VCaP (cell line): ENCODE results near the gene NRXN3.

Experiments
- H3K27ac ChIP-seq: fragments of 450-650 bp; 2 replicates; pipeline ENCODE4 v1.5.1; 2017
- TF ChIP-seq, protein P1 (sequence below): fragments of 450-650 bp; conservative IDR thresholded peaks from 2 replicates; pipeline ENCODE4 v1.5.1; 2017; ENCODE audit warnings: mild to moderate bottlenecking, moderate library complexity

The NRXN3 gene

DNA sequence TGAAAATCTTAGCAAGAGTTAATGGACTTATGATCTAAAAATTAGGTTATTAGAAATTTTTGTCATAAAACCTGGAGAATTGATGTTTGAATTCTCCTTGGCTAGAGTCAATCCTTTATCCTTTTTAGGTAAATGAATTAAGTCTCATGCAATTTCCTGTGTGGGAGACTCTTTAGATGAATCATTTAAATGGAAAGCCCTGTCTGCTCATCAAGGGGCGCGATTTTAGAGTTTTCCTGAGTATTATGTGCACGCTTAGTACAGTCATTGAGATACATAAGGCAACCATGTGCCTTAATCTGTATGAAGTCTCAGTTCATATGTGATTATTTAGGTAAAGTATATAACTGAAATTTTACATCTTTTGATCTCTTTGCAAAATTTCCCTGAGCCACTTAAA lies 974.7 kb downstream of the NRXN3 start:
- H3K27ac ChIP-seq, result no peak overlapping the region
- TF ChIP-seq, protein P1, sequence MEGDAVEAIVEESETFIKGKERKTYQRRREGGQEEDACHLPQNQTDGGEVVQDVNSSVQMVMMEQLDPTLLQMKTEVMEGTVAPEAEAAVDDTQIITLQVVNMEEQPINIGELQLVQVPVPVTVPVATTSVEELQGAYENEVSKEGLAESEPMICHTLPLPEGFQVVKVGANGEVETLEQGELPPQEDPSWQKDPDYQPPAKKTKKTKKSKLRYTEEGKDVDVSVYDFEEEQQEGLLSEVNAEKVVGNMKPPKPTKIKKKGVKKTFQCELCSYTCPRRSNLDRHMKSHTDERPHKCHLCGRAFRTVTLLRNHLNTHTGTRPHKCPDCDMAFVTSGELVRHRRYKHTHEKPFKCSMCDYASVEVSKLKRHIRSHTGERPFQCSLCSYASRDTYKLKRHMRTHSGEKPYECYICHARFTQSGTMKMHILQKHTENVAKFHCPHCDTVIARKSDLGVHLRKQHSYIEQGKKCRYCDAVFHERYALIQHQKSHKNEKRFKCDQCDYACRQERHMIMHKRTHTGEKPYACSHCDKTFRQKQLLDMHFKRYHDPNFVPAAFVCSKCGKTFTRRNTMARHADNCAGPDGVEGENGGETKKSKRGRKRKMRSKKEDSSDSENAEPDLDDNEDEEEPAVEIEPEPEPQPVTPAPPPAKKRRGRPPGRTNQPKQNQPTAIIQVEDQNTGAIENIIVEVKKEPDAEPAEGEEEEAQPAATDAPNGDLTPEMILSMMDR, result no peak

GRCh38 chr14:79150226-79150625 lies 980.1 kb downstream of the NRXN3 start:
- TF ChIP-seq, protein P1, result no peak

GRCh38 chr14:79157369-79157768 lies 987.2 kb downstream of the NRXN3 start:
- TF ChIP-seq, protein P1, result no peak
- no peak overlapping the region for H3K27ac ChIP-seq

More at GRCh38 chr14:79150226-79150625, 980.1 kb downstream of the NRXN3 start:
- H3K27ac ChIP-seq, result no peak overlapping the region

GRCh38 chr14:79161571-79161970 lies 991.4 kb downstream of the NRXN3 start:
- TF ChIP-seq, protein P1, result no peak
- no peak overlapping the region for H3K27ac ChIP-seq

DNA sequence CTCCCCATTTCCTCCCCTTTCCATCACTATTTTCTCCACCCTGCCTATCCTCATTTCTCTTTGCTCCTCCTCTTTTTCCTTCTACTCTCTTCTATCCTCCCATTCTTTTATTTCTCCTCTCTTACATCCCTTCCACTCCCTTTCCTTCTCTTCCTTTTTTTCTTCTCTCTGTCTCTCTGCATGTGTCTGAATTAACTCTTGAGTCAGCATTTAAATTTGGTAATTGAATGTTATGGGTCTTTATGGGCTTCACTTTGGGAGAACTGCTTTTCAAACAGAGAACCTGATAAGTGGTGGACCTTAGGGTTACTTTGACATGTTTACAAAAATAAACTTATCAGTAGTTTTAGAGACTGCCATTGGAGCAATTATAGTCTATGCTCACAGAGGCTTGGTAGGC lies 992.7 kb downstream of the NRXN3 start:
- H3K27ac ChIP-seq, result no peak overlapping the region
- TF ChIP-seq, protein P1, result no peak

DNA sequence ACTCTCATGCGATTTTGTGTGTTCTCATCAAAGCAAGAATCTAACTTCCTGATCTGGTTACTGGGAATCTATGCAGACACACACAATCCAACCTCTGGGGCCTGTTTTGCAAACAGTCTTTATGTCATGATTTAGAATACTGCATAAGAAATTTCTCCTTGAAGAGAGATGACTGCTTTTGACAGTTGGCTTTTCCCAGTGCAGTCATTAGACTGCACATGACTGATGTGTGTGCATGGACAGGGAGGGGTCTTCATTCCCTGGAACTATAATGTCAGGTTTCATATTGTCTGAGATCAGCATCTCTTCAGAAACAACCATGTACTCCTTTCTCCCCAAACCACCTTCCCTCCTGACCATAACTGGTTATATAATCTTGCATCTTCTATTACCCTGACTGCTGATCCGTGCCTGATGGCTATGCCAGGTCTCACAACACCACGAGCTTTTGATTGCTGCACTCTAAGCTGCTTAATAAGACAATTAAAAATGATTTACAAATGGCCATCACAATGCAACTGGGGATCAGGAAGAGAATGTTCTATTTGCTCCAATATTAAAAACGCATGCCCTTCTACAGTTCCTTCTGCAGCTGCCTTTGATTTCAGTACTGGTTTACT lies 995.4 kb downstream of the NRXN3 start:
- TF ChIP-seq, protein P1, result no peak

GRCh38 chr14:79166171-79166570 lies 996.0 kb downstream of the NRXN3 start:
- no peak overlapping the region for H3K27ac ChIP-seq
- TF ChIP-seq, protein P1, result no peak

More for the DNA sequence above, 995.4 kb downstream of the NRXN3 start:
- no peak overlapping the region for H3K27ac ChIP-seq
